Thyroid gland (tissue), 4 donors: ENCODE measurements around the gene FES.
"Not testable (repeated sequence)": the region's sequence is repeated elsewhere in the genome, so short reads cannot be mapped to it uniquely, and the experiment has no call there.

Source experiments
- CTCF ChIP-seq, 6 experiments: fragments of 200-600 bp in 3 of 6; fragments of 450-650 bp in 3 of 6; sonication (generic) in 3 of 6; IDR thresholded peaks; one replicate each; pipeline ENCODE4 v1.5.1; 2016 to 2019; ENCODE audit warnings: antibody characterized with exemption in 6 of 6, mild to moderate bottlenecking in 2 of 6, inconsistent platforms in 1 of 6, moderate library complexity in 1 of 6
- POLR2A ChIP-seq, 2 donors: fragments of 450-650 bp; IDR thresholded peaks; one replicate each; pipeline ENCODE4 v1.6.1; 2017; ENCODE audit warnings: antibody characterized with exemption in 2 of 2, mild to moderate bottlenecking in 2 of 2, moderate library complexity in 1 of 2

GRCh38 chr15:90874986-90875385 is 9.3 kb upstream of the FES start:
- TF ChIP-seq CTCF, POLR2A (IDR thresholded peaks at IDR 0.05): not testable (repeated sequence)
